ENCODE data around the gene PLXNB2.

PLXNB2 gene

GRCh38 chr22:50292643-50293440, 14.6 kb downstream of the PLXNB2 start:
- TF ChIP-seq FOXP2 (optimal IDR thresholded peaks at IDR 0.05; ENCODE audit: borderline replicate concordance, extremely low read depth, extremely low read length, insufficient read depth) (no peak), POLR2AphosphoS5 (IDR thresholded peaks at IDR 0.05; ENCODE audit: low read depth, low read length) (no peak), SIN3A (IDR thresholded peaks at IDR 0.05; ENCODE audit: borderline replicate concordance, insufficient read depth, low read length) (no peak), REST (IDR thresholded peaks at IDR 0.05; ENCODE audit: insufficient read depth in 1 of 2, low read depth in 2 of 2, low read length in 2 of 2) (no peak), TAF1 (IDR thresholded peaks at IDR 0.05; ENCODE audit: borderline replicate concordance, insufficient read depth, low read length) (no peak)

GRCh38 chr22:50289942-50290630, 17.4 kb downstream of the PLXNB2 start:
- TF ChIP-seq REST (IDR thresholded peaks at IDR 0.05; ENCODE audit: insufficient read depth in 1 of 2, low read depth in 2 of 2, low read length in 2 of 2) = no peak
- TF ChIP-seq FOXP2 (optimal IDR thresholded peaks at IDR 0.05; ENCODE audit: borderline replicate concordance, extremely low read depth, extremely low read length, insufficient read depth) = no peak
- no peak for TF ChIP-seq TAF1 (IDR thresholded peaks at IDR 0.05; ENCODE audit: borderline replicate concordance, insufficient read depth, low read length)
- no peak for TF ChIP-seq POLR2AphosphoS5 (IDR thresholded peaks at IDR 0.05; ENCODE audit: low read depth, low read length)
- no peak for TF ChIP-seq SIN3A (IDR thresholded peaks at IDR 0.05; ENCODE audit: borderline replicate concordance, insufficient read depth, low read length)

- TF ChIP-seq TAF1 (IDR thresholded peaks at IDR 0.05; ENCODE audit: borderline replicate concordance, insufficient read depth, low read length) (no peak), FOXP2 (optimal IDR thresholded peaks at IDR 0.05; ENCODE audit: borderline replicate concordance, extremely low read depth, extremely low read length, insufficient read depth) (no peak), POLR2AphosphoS5 (IDR thresholded peaks at IDR 0.05; ENCODE audit: low read depth, low read length) (no peak), REST (IDR thresholded peaks at IDR 0.05; ENCODE audit: insufficient read depth in 1 of 2, low read depth in 2 of 2, low read length in 2 of 2) (no peak)
Observed at GRCh38 chr22:50289151-50289941, 18.1 kb downstream of the PLXNB2 start.

- TF ChIP-seq POLR2AphosphoS5 (IDR thresholded peaks at IDR 0.05; ENCODE audit: low read depth, low read length) (no peak), FOXP2 (optimal IDR thresholded peaks at IDR 0.05; ENCODE audit: borderline replicate concordance, extremely low read depth, extremely low read length, insufficient read depth) (no peak), TAF1 (IDR thresholded peaks at IDR 0.05; ENCODE audit: borderline replicate concordance, insufficient read depth, low read length) (no peak), SIN3A (IDR thresholded peaks at IDR 0.05; ENCODE audit: borderline replicate concordance, insufficient read depth, low read length) (no peak), REST (IDR thresholded peaks at IDR 0.05; ENCODE audit: insufficient read depth in 1 of 2, low read depth in 2 of 2, low read length in 2 of 2) (no peak)
Observed at GRCh38 chr22:50287731-50288130, 19.7 kb downstream of the PLXNB2 start.
